PC-3 (cell line): ENCODE data around the gene ACTR1B. TPM values are rescaled to one million over a fixed set of nuclear protein-coding genes. Genes with fewer than 3 reads are reported as not detected.

Experiments
- ATAC-seq: fragments of 200-7000 bp; cut with Tn5 transposase; 2 replicates; pipeline ENCODE4 v1.9.1; 2020; ENCODE audit warnings: mild to moderate bottlenecking, moderate library complexity
- BruUV-seq: library from RNA; stranded (reverse); fragments of 400-500 nt; replicated peaks from 2 replicates; lab custom pipeline; 2021; lab: Mats Ljungman, UMichigan
- CTCF ChIA-PET: fragments of 300-600 bp; sonication (Branson Sonifier 250); formaldehyde crosslinking; loops from one replicate; lab custom pipeline; 2022; ENCODE audit warnings: antibody characterized with exemption; lab: Charles Lee
- POLR2A ChIA-PET: fragments of 300-600 bp; sonication (Branson Sonifier 250); formaldehyde crosslinking; loops from one replicate; lab custom pipeline; 2022; ENCODE audit warnings: antibody characterized with exemption; ENCODE audit not compliant: unreplicated experiment; lab: Charles Lee
- DNase-seq: peaks from one replicate; pipeline ENCODE4 v3.0.0-alpha.2; 2015
- H2AFZ ChIP-seq: fragments of 300-600 bp; sonication (generic); 2 replicates; pipeline ENCODE4 v1.6.0; 2016; ENCODE audit warnings: antibody characterized with exemption, low read length
- H3F3A ChIP-seq: fragments of 300-600 bp; sonication (generic); one replicate; pipeline ENCODE4 v1.6.0; 2017; ENCODE audit warnings: antibody characterized with exemption, low read length, control low read depth, mild to moderate bottlenecking; ENCODE audit not compliant: unreplicated experiment
- H3K27ac ChIP-seq: fragments of 300-600 bp; sonication (generic); 2 replicates; pipeline ENCODE4 v1.5.1; 2016; ENCODE audit warnings: mild to moderate bottlenecking, low read length
- H3K27me3 ChIP-seq: fragments of 300-600 bp; sonication (generic); 2 replicates; pipeline ENCODE4 v1.6.1; 2016; ENCODE audit warnings: low read length, mixed read lengths
- H3K36me3 ChIP-seq: fragments of 300-600 bp; sonication (generic); 2 replicates; pipeline ENCODE4 v1.6.1; 2016; ENCODE audit warnings: low read depth, mixed run types, low read length, mixed read lengths
- H3K4me1 ChIP-seq: fragments of 300-600 bp; sonication (generic); 2 replicates; pipeline ENCODE4 v1.5.1; 2016; ENCODE audit warnings: low read length; ENCODE audit not compliant: insufficient read depth
- H3K4me2 ChIP-seq: fragments of 300-600 bp; sonication (generic); 2 replicates; pipeline ENCODE4 v1.6.0; 2016; ENCODE audit warnings: low read length
- H3K4me3 ChIP-seq: fragments of 300-600 bp; sonication (generic); 2 replicates; pipeline ENCODE4 v1.5.1; 2016; ENCODE audit warnings: mild to moderate bottlenecking, low read length, mixed read lengths
- H3K79me2 ChIP-seq: fragments of 300-600 bp; sonication (generic); 2 replicates; pipeline ENCODE4 v1.6.1; 2017; ENCODE audit warnings: low read length, mixed read lengths
- H3K9ac ChIP-seq: fragments of 300-600 bp; sonication (generic); 2 replicates; pipeline ENCODE4 v1.6.0; 2016; ENCODE audit warnings: mild to moderate bottlenecking, low read length
- H3K9me2 ChIP-seq: fragments of 300-600 bp; sonication (generic); replicated peaks from 2 replicates; pipeline ENCODE4 v1.6.1; 2016; ENCODE audit warnings: mixed run types, low read length, mixed read lengths
- H3K9me3 ChIP-seq: fragments of 300-600 bp; sonication (generic); 2 replicates; pipeline ENCODE4 v1.6.1; 2016; ENCODE audit warnings: low read length, mixed read lengths
- H4K20me1 ChIP-seq: fragments of 300-600 bp; sonication (generic); 2 replicates; pipeline ENCODE4 v1.6.1; 2016; ENCODE audit warnings: low read length, mixed read lengths
- CTCF ChIP-seq: fragments of 300-600 bp; sonication (generic); conservative IDR thresholded peaks from 2 replicates; pipeline ENCODE4 v1.5.1; 2017; ENCODE audit warnings: antibody characterized with exemption, low read depth, mild to moderate bottlenecking, low read length
- EZH2 ChIP-seq: fragments of 300-600 bp; sonication (generic); IDR thresholded peaks from one replicate; pipeline ENCODE4 v1.6.1; 2017; ENCODE audit warnings: antibody characterized with exemption, mild to moderate bottlenecking, low read length; ENCODE audit not compliant: unreplicated experiment
- EZH2phosphoT487 ChIP-seq: fragments of 300-600 bp; sonication (generic); IDR thresholded peaks from 2 replicates; pipeline ENCODE4 v1.6.1; 2018; ENCODE audit warnings: mild to moderate bottlenecking, antibody characterized with exemption, low read length, borderline replicate concordance
- intact Hi-C: fragments of 100-400 bp; cut with micrococcal nuclease; formaldehyde crosslinking; loops from 2 replicates; pipeline ENCODE4 v1.9.0; 2023
- total RNA-seq: library from RNA; depleted of rRNA; stranded (reverse); fragments of >200 nt; gene quantifications from 2 replicates; pipeline ENCODE4 v1.2.3, GENCODE V29; 2014

The ACTR1B gene
- total RNA-seq, 1 experiment from 2014 or later = 27.0 TPM

DNA sequence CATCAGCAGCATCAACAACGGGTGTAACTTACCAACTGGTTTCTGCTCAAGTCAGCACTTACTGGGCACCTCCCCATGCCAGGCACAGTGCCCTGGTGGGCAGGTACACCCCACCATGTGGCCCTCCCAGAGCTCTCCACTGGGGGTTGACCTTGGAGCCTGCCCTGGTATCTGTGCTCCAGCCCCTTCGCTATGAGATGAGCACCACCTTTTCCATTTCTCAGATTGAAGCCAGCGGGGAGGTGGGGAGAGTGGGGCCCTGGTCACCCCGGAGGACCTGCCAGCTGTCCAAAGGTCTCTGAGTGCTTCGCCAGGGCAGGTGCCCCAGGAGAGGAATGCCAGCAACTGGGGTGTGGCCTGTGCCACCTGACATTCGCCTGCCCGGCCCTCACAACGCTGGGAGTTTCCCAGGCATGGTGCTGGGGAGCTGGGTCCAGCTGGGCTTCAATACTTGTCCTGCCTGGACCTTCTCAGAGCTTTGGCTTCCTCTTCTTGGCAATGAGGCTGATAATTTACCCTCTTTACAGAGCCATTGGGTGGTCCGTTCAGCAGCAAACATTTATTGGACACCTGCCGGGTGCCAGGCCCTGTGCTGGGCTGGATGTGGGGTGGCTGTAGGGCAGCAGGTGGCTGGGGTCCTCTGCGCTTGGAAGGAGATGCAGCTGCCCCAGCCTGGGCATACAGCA lies 43.7 kb upstream of the ACTR1B start:
- Histone ChIP-seq H3K4me3 (no peak overlapping the region), H3K4me2 (no peak overlapping the region), H3K9me2 (no peaks in the 10 kb centered on the region), H3K27me3 (no peaks in the 10 kb centered on the region), H3K36me3 (no peaks in the 10 kb centered on the region), H3K9me3 (no peaks in the 10 kb centered on the region), H3K4me1 (no peaks in the 10 kb centered on the region), H3K27ac (no peak overlapping the region), H3F3A (no peaks in the 10 kb centered on the region), H3K79me2 (no peaks in the 10 kb centered on the region), H4K20me1 (no peaks in the 10 kb centered on the region), H3K9ac (no peak overlapping the region), H2AFZ (no peak overlapping the region)
- no peak for ATAC-seq
- no peak for TF ChIP-seq EZH2
- no peak for TF ChIP-seq CTCF
- no peak for TF ChIP-seq EZH2phosphoT487
- DNase-seq = no peak
- ChIA-PET POLR2A (no interaction called here), CTCF (no interaction called here)
- intact Hi-C loops = loop anchor here (10.0 kb wide), 1 partner anchor 677 kb away; no protein-coding TSS in a partner anchor
- BruUV-seq = no TSS peak

- no peak for TF ChIP-seq EZH2
- TF ChIP-seq EZH2phosphoT487 = no peak
- TF ChIP-seq CTCF = no peak
- Histone ChIP-seq H3K4me2 (no peak overlapping the region), H2AFZ (no peak overlapping the region), H3K9me2 (no peaks in the 10 kb centered on the region), H3K9me3 (no peaks in the 10 kb centered on the region), H3K79me2 (no peaks in the 10 kb centered on the region), H4K20me1 (no peaks in the 10 kb centered on the region), H3K4me3 (no peak overlapping the region), H3K27me3 (no peaks in the 10 kb centered on the region), H3K4me1 (no peaks in the 10 kb centered on the region), H3K9ac (no peak overlapping the region), H3K36me3 (no peaks in the 10 kb centered on the region), H3K27ac (no peak overlapping the region), H3F3A (no peaks in the 10 kb centered on the region)
- ChIA-PET CTCF (no interaction called here), POLR2A (no interaction called here)
- DNase-seq = no peak
- no TSS peak for BruUV-seq
- intact Hi-C loops = loop anchor here (10.0 kb wide), 1 partner anchor 678 kb away; no protein-coding TSS in a partner anchor
- ATAC-seq = no peak
Observed at GRCh38 chr2:97706708-97707345, 43.0 kb upstream of the ACTR1B start.

DNA sequence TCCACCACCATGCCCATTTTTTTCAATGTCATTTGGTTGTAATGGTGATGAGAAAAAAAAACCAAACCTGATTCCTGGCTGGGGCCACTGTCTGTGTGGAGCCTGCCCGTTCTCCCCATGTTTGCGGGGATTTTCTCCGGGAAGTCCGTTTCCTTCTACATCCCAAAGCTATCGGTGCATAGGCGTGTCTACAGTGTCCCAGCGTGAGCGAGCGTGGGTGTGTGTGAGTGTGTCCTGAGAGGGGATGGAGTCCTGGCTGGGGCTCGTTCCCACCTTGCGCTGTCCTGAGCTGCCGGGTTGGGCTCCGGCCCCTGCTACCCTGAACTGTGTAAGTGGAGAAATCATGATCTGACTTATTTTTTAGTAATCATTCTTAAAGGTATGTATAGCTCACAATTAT lies 42.3 kb upstream of the ACTR1B start:
- Histone ChIP-seq H3K27me3 (no peaks in the 10 kb centered on the region), H2AFZ (no peak overlapping the region), H3K4me1 (no peaks in the 10 kb centered on the region), H3K4me2 (no peak overlapping the region), H3F3A (no peaks in the 10 kb centered on the region), H3K9me3 (no peaks in the 10 kb centered on the region), H3K36me3 (no peaks in the 10 kb centered on the region), H3K9me2 (no peaks in the 10 kb centered on the region), H3K9ac (no peak overlapping the region), H3K27ac (no peak overlapping the region), H3K79me2 (no peaks in the 10 kb centered on the region), H4K20me1 (no peaks in the 10 kb centered on the region), H3K4me3 (no peak overlapping the region)
- ATAC-seq = no peak
- POLR2A ChIA-PET = interaction anchor here (0.6 kb wide), 1 partner anchor 42 kb away, joined by 11 read pairs; the partner anchor contains the start of gene ACTR1B
- TF ChIP-seq EZH2phosphoT487 (no peak), CTCF (no peak)
- no peak for DNase-seq
- CTCF ChIA-PET = no interaction called here
- BruUV-seq = no TSS peak
- intact Hi-C loops = loop anchor here (10.0 kb wide), 1 partner anchor 679 kb away; no protein-coding TSS in a partner anchor
